Upper lobe of right lung (tissue), 1 donor: Measurements from ENCODE around the gene SUCNR1. TPM values are rescaled to one million over a fixed set of nuclear protein-coding genes. Genes with fewer than 3 reads are reported as not detected.
"Not testable (repeated sequence)": the region's sequence is repeated elsewhere in the genome, so short reads cannot be mapped to it uniquely, and the experiment has no call there.

Source experiments
- ATAC-seq: fragments of 200-7000 bp; cut with Tn5 transposase; one replicate; pipeline ENCODE4 v1.9.1; 2020; ENCODE audit warnings: mild to moderate bottlenecking, moderate library complexity
- DNase-seq: peaks from one replicate; pipeline ENCODE4 v3.0.0-alpha.2; 2020
- H3K27ac ChIP-seq: fragments of 200-600 bp; one replicate; pipeline ENCODE4 v1.8.0; 2022
- H3K27me3 ChIP-seq: fragments of 200-600 bp; one replicate; pipeline ENCODE4 v1.8.0; 2022; ENCODE audit warnings: mild to moderate bottlenecking
- H3K36me3 ChIP-seq: fragments of 200-600 bp; one replicate; pipeline ENCODE4 v1.8.0; 2022
- H3K4me1 ChIP-seq: fragments of 200-600 bp; one replicate; pipeline ENCODE4 v1.8.0; 2022
- H3K4me3 ChIP-seq: fragments of 200-600 bp; one replicate; pipeline ENCODE4 v1.8.0; 2022; ENCODE audit warnings: mild to moderate bottlenecking
- H3K9me3 ChIP-seq: fragments of 200-600 bp; one replicate; pipeline ENCODE4 v1.8.0; 2022
- CTCF ChIP-seq: fragments of 200-600 bp; IDR thresholded peaks from one replicate; pipeline ENCODE4 v1.8.0; 2022; ENCODE audit warnings: antibody characterized with exemption
- intact Hi-C: fragments of 100-400 bp; cut with DNase I; formaldehyde crosslinking; loops from one replicate; pipeline ENCODE4 v1.11.0; 2022
- total RNA-seq: library from RNA; stranded (reverse); fragmentation: NEBNext Ultra II Directional; extraction: Animal tissue kit (Norgen Biotek cat#: 25700); gene quantifications from one replicate; pipeline ENCODE4 v1.2.1, GENCODE V29; 2021
- donor health status: DM: no; HTN: yes; CAD: no; lungs with severe emphysema.

SUCNR1 gene
- total RNA-seq, 1 donor from 2014 or later, result 2.7 TPM

- Histone ChIP-seq H3K4me3 (no peak overlapping the region), H3K4me1 (no peaks in the 10 kb centered on the region), H3K27ac (no peak overlapping the region), H3K9me3 (no peaks in the 10 kb centered on the region), H3K36me3 (no peaks in the 10 kb centered on the region), H3K27me3 (no peaks in the 10 kb centered on the region)
- DNase-seq (no peak), ATAC-seq (no peak)
- TF ChIP-seq CTCF, result no peak
- intact Hi-C loops, result no loop called here
These were observed 52.0 kb downstream of the SUCNR1 start for GRCh38 chr3:151925419-151925818.

DNA sequence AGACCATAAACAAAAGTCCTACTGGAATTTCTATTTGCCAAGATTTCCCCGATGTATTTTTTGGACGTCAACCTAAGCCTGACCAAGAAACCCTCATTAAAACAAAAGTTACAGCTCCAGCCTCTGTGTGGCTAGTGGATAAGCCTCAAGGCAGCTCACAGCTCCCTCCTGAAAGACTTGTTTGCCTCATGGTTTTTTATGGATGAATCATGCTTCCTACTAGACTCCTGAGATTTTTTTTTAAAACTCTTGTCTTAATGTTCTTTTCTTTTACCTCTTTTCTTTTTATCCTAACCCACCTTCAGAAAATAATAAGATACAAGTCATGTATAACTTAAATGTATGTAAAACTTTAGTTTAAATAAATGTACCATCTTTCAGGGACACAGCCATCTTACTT is 52.4 kb downstream of the SUCNR1 start:
- no peak for TF ChIP-seq CTCF
- intact Hi-C loops, result no loop called here
- H3K27ac ChIP-seq, result no peak overlapping the region

GRCh38 chr3:151926956-151927355 is 53.5 kb downstream of the SUCNR1 start:
- H3K27me3 ChIP-seq, result no peaks in the 10 kb centered on the region
- H3K4me1 ChIP-seq, result no peaks in the 10 kb centered on the region
- H3K36me3 ChIP-seq, result no peaks in the 10 kb centered on the region
- H3K4me3 ChIP-seq, result no peak overlapping the region
- TF ChIP-seq CTCF, result no peak
- H3K9me3 ChIP-seq, result no peaks in the 10 kb centered on the region
- intact Hi-C loops, result no loop called here
- DNase-seq, result no peak
- no peak overlapping the region for H3K27ac ChIP-seq
- no peak for ATAC-seq

More for the DNA sequence above, 52.4 kb downstream of the SUCNR1 start:
- no peaks in the 10 kb centered on the region for H3K4me1 ChIP-seq
- H3K4me3 ChIP-seq, result no peak overlapping the region
- no peaks in the 10 kb centered on the region for H3K27me3 ChIP-seq
- ATAC-seq (no peak), DNase-seq (no peak)
- no peaks in the 10 kb centered on the region for H3K36me3 ChIP-seq
- H3K9me3 ChIP-seq, result no peaks in the 10 kb centered on the region

DNA sequence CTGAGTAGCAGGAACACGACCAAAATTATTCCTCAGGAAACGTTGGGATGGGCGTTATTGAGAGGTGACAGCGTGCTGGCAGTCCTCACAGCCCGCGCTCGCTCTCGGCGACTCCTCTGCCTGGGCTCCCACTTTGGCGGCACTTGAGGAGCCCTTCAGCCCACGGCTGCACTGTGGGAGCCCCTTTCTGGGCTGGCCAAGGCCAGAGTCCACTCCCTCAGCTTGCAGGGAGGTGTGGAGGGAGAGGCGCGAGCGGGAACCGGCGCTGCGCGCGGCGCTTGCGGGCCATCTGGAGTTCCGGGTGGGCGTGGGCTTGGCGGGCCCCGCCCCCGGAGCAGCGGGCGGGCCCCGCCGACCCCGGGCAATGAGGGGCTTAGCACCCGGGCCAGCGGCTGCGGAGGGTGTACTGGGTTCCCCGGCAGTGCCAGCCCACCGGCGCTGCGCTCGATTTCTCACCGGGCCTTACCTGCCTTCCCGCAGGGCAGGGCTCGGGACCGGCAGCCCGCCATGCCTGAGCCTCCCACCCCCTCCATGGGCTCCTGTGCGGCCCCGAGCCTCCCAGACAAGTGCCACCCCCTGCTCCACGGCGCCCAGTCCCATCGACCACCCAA is 54.6 kb downstream of the SUCNR1 start:
- ATAC-seq, H3K4me3 ChIP-seq, DNase-seq, intact Hi-C loops, H3K27me3 ChIP-seq, H3K27ac ChIP-seq, H3K9me3 ChIP-seq, H3K36me3 ChIP-seq, H3K4me1 ChIP-seq: not testable (repeated sequence)

- Histone ChIP-seq H3K9me3 (no peaks in the 10 kb centered on the region), H3K36me3 (no peaks in the 10 kb centered on the region), H3K27me3 (no peaks in the 10 kb centered on the region), H3K4me3 (no peak overlapping the region), H3K4me1 (no peaks in the 10 kb centered on the region), H3K27ac (no peak overlapping the region)
- DNase-seq (no peak), ATAC-seq (no peak)
- no peak for TF ChIP-seq CTCF
- intact Hi-C loops, result no loop called here
These were observed 57.7 kb downstream of the SUCNR1 start for GRCh38 chr3:151931171-151931570.

GRCh38 chr3:151933234-151933853 is 59.9 kb downstream of the SUCNR1 start:
- no peaks in the 10 kb centered on the region for H3K4me1 ChIP-seq
- H3K36me3 ChIP-seq, result no peaks in the 10 kb centered on the region
- intact Hi-C loops, result no loop called here
- H3K27ac ChIP-seq, result no peak overlapping the region
- no peak for DNase-seq
- no peak for TF ChIP-seq CTCF
- ATAC-seq, result no peak
- no peak overlapping the region for H3K4me3 ChIP-seq
- H3K9me3 ChIP-seq, result no peaks in the 10 kb centered on the region
- H3K27me3 ChIP-seq, result no peaks in the 10 kb centered on the region

Other genes with a start within 250 kb of the SUCNR1 start
- gene AADACL2, start 139.7 kb upstream of the SUCNR1 start, total RNA-seq, result not detected
- gene AADAC, start 59.5 kb upstream of the SUCNR1 start, total RNA-seq, result 3.2 TPM